SK-N-DZ (cell line): ENCODE measurements around the gene ASIC3.
"Not testable (repeated sequence)": the region's sequence is repeated elsewhere in the genome, so short reads cannot be mapped to it uniquely, and the experiment has no call there.

Experiments
- DNase-seq: peaks from one replicate; pipeline ENCODE4 v3.0.0-alpha.2; 2015; ENCODE audit warnings: low spot score

The ASIC3 gene

GRCh38 chr7:151032936-151033863, 15.1 kb upstream of the ASIC3 start:
- DNase-seq, result no peak

- no peak for DNase-seq
These were observed 14.5 kb upstream of the ASIC3 start for GRCh38 chr7:151033864-151034249.

- no peak for DNase-seq
These were observed 13.9 kb upstream of the ASIC3 start for GRCh38 chr7:151034312-151035025.

GRCh38 chr7:151035026-151035717, 13.2 kb upstream of the ASIC3 start:
- no peak for DNase-seq

GRCh38 chr7:151035902-151036301, 12.4 kb upstream of the ASIC3 start:
- no peak for DNase-seq

- DNase-seq, result peak; percentile 45
These were observed 9.1 kb upstream of the ASIC3 start for GRCh38 chr7:151038951-151039849.

GRCh38 chr7:151039850-151040548, 8.3 kb upstream of the ASIC3 start:
- peak; percentile 47 for DNase-seq

GRCh38 chr7:151040616-151041375, 7.5 kb upstream of the ASIC3 start:
- DNase-seq, result no peak

- DNase-seq, result not testable (repeated sequence)
These were observed 4.9 kb upstream of the ASIC3 start for GRCh38 chr7:151043449-151043848.

GRCh38 chr7:151043959-151044358, 4.4 kb upstream of the ASIC3 start:
- no peak for DNase-seq

- DNase-seq, result no peak
These were observed 3.1 kb upstream of the ASIC3 start for GRCh38 chr7:151045262-151045661.

GRCh38 chr7:151045967-151046366, 2.4 kb upstream of the ASIC3 start:
- no peak for DNase-seq

- no peak for DNase-seq
These were observed 1.4 kb upstream of the ASIC3 start for GRCh38 chr7:151046603-151047573.

GRCh38 chr7:151048911-151049463, 656 bp downstream of the ASIC3 start:
- DNase-seq, result peak; percentile 54

- no peak for DNase-seq
These were observed 2.8 kb downstream of the ASIC3 start for GRCh38 chr7:151051108-151051507.

- no peak for DNase-seq
These were observed 4.8 kb downstream of the ASIC3 start for GRCh38 chr7:151053096-151053495.

- DNase-seq, result no peak
These were observed 5.4 kb downstream of the ASIC3 start for GRCh38 chr7:151053751-151054150.

- DNase-seq, result no peak
These were observed 7.9 kb downstream of the ASIC3 start for GRCh38 chr7:151056283-151056665.
